Spleen (tissue), 7 donors: ENCODE results near the gene DOCK1.

Source experiments
- POLR2A ChIP-seq, 3 donors: fragments of 450-650 bp; IDR thresholded peaks; one replicate each; pipeline ENCODE4 v1.5.1; 2017; ENCODE audit warnings: antibody characterized with exemption in 3 of 3, mild to moderate bottlenecking in 1 of 3
- TF ChIP-seq, protein P1 (sequence below), 11 experiments: fragments of 200-600 bp in 7 of 11; fragments of 450-650 bp in 4 of 11; sonication (generic) in 4 of 11; IDR thresholded peaks in 8 of 11; conservative IDR thresholded peaks in 3 of 11; 1 replicate in 7 of 11; 2 replicates in 4 of 11; pipeline versions ENCODE4 v1.4.0 to v1.8.0; 2016 to 2021; ENCODE audit warnings: antibody characterized with exemption in 11 of 11, inconsistent platforms in 4 of 11, mild to moderate bottlenecking in 1 of 11
- donor health status: DM: no; HTN: no; CAD: no; lungs with moderate emphysema.
- donor health status: DM: no; HTN: no; CAD: no.
- donor health status: DM: no; HTN: no; CAD: no.

DNA sequence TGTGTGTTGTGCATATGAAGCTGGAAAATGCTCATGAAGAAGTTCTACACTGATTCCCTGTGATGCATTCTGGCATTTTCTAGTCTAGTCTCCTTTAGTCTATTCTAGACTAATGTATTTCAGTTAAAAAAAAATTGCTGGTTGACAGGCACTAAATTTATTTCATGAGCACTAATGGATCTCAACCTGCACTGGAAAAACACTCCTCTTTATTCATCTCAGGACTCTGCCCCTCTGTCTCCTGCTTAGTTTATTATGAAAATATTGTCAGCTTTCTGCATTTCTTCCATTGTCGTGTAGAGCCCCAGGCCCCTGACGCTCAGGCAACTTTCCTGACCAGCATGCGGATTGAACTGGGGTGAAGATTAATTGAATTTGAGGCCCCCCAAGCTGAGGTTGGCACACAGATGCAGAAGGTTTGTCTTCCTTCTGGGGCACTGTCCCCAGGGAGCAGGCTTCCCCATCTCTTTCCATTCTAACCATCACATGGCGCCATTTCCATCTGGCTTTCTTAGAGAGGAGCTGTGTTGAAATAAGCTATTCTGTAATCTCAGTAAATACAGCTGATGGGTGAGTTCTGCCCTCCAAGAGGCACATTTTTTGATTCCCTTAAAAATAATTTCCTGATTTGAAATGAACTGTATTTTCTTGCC, 162.4 kb downstream of the DOCK1 start:
- TF ChIP-seq POLR2A (IDR thresholded peaks at IDR 0.05) = no peak
- TF ChIP-seq, protein P1, sequence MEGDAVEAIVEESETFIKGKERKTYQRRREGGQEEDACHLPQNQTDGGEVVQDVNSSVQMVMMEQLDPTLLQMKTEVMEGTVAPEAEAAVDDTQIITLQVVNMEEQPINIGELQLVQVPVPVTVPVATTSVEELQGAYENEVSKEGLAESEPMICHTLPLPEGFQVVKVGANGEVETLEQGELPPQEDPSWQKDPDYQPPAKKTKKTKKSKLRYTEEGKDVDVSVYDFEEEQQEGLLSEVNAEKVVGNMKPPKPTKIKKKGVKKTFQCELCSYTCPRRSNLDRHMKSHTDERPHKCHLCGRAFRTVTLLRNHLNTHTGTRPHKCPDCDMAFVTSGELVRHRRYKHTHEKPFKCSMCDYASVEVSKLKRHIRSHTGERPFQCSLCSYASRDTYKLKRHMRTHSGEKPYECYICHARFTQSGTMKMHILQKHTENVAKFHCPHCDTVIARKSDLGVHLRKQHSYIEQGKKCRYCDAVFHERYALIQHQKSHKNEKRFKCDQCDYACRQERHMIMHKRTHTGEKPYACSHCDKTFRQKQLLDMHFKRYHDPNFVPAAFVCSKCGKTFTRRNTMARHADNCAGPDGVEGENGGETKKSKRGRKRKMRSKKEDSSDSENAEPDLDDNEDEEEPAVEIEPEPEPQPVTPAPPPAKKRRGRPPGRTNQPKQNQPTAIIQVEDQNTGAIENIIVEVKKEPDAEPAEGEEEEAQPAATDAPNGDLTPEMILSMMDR (IDR thresholded peaks at IDR 0.05 in 8 of 11, conservative IDR thresholded peaks at IDR 0.05 in 3 of 11) = no peak
